Measurements from ENCODE around the gene PANK4.

PANK4 gene

DNA sequence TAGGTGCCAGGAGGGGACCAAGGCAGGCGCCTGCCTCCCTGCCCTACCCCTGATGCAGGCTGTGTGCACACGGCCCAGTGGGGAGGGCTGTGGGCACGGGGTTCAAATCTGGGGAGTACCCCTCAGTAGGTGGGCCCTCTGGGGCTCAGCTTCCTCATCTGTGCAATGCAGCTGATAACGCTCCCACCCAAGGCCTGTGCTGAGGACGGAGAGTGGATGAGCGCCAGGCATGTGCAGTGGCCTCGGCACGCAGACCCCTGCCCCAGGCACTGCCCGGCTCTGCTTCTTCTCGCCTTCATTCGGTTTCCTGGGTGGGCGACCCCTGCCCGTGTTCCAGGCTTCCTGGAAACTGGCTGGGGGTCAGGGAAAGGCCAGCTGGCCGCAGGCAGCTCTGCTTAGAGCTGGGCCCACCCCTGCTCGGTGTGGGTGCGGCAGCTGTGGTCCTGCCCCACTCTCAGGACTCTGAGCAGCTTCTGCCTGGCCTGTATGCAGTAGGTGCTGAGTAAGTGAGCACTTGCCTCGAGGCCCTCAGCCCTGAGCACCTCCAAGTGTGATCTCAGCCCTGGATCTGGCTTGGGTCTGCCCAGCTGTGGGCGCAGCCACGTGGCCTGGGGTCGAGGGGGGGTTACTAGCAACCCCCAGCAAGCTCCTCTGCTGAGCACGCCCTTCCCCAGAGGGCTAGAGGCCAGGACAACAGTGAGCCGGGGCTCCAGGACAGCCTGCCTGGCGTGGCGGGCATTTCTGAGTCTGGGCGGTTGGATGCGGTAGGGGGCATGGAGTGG is 17.9 kb upstream of the PANK4 start:
- DNase-seq = no peak

DNA sequence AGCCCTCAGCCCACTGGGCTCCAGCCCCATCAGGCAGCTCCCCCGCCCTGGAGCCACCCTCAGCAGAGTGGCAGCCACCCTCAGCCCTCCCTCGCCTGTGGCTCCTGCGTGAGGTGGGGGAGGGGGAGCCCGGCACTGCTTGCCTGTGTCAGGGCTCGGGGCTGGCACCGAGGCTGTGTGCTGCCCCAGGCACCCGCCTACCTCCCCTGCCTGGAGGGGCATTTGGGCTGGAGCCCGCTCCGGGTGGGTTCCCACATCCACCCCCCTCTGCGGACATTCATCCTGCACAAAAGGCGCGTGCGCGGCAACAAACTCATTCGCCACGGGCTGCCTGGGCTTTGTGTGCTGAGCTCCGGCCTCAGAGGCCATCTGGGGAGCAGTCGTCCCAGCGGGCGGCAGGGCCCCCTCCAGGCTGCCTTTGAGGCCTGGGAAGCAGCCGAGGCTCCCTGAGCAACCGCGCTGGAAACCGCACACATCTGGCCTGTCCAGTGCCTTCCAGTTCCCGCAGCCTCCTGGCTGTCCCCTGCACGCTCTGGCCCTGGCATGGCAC is 17.2 kb upstream of the PANK4 start:
- DNase-seq = peak; percentile 41

DNA sequence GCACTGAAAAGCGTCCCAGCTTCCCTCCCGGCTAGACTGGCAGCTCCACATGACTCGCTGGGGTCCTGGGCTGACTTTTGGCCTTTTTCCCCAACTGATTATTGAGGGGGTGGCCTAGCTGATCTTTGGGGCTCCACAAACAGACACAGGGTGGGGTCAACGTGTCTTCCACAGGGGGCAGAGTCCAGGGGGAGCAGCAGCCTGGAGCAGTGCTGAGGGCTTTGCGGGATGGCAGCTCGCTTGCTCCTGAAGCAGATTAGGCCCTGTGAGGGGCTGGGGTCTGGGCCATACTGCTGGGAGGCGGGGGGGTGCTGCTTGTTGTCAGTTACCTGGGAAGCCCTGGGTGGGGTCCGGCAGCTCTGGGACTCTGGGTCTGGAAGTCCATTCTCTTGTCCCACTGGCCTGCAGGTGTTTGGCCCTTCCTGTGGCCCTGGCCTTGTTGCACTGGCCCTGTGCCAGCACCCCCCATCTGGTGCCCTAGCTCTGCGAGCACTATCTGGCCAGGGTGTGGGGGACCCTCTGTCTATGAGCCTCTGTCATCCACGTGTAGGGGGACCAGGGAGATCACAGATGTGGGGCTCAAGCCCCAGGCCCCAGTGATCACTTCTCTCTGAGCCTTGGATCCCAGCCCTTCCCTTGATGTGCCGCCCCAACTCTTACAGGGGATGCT is 16.0 kb upstream of the PANK4 start:
- no peak for DNase-seq

DNA sequence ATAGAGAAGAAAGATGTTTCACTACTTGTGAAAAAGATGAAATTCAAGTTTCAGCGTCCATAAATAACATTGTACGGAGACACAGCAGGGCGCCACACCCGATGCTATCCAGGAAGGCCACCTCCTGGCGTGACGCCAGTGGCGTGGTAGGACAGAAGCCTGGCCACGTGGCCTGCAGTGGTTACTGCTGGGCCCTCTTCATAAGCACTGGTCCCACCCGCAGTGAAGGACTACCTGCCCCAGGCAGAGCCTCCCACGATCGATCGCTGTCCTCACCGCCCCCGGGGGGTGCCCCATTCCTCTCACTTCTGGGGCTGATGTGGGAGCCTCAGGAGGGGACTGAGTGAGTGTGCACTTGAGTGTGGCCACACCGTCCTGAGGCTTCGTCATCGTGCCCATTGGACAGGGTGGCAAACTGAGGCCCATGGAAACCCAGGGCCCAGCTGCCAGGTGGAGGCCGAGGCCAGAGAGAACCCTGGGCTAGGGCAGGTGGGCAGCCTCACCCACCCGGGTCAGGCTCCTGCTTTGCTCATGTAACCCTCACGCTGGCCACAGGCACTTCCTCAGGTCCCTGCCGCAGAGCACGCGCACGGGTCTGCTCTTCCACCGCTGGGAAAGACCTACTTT is 15.3 kb upstream of the PANK4 start:
- DNase-seq = no peak

DNA sequence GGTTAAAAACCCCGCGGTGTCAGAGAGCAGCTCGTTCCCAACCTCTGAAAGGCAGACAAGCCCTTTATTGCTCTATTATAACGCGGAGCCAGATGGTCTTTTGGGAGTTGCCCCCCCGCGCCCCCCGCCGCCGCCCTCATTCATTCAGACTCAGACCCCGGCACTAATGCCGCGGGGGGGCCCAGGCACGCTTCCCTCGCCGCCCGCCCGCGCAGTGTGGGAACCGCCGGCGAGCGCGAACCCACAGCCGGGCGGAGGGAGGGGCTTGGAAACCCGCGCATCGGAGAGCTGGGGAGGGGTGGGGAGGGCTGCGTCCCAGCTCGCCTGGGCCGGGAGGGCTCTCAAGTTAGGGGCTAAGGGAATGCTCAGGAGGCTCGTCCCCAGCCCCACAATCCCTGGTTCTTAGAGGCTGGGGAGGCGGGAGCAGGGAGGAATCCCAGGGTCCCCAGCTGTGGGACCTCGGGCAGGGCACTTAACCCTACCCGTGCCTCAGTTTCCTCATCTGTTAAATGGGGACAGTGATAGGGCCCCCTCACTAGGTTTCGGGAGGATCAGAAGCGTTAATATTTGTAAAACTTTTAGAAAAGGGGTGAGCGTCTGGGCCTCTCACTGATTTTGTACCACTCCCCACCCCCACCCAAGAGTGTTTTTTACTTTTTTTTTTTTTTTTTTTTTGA is 14.6 kb upstream of the PANK4 start:
- no peak for DNase-seq

DNA sequence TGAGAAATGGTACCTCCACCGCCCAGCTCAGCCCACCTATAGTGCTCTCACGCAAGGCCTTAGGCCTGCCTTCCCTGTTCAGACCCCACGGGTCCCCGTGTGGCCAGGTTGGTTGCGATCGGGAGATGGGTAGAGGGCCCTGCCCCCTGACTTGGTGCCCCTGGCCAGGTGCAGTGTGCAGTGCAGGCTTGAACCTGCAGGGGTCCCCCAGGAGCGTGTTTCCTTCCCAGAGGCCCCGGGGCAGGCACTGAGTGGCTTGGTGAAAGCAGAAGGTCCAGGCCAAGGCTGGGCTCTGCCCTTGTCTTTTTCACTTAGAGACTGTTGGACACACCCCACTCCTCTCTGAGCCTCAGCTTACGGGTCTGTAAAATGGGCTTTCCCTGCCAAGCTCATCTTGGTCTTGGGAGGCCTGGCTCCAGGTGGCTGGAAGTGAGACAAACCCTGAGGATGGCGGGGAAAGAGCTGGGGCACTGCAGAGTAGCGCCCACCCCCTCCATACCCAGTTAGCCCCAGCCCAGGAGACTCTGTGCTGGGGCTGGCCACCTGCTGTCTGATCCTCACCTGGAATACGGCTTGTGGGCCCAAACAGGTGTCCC is 13.0 kb upstream of the PANK4 start:
- no peak for DNase-seq

DNA sequence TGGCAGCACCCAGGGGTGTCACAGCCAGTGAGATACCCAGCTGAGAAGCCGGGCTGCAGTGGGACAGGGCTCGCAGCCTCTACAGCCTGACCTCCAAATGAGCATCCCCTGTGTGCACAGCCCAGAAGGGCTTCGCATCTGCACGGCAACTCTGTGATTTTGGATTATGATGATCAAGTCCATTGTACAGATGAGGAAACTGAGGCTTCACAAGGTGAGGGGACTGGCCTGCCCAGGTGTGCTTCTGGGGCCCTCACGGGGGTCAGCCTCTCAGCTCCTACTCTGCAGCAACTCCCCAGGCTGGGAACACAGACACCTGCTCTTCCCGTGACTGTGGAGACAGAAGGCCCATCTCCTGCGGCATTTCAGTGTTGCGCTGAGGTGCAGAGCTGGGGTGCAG is 12.5 kb upstream of the PANK4 start:
- DNase-seq = no peak

DNA sequence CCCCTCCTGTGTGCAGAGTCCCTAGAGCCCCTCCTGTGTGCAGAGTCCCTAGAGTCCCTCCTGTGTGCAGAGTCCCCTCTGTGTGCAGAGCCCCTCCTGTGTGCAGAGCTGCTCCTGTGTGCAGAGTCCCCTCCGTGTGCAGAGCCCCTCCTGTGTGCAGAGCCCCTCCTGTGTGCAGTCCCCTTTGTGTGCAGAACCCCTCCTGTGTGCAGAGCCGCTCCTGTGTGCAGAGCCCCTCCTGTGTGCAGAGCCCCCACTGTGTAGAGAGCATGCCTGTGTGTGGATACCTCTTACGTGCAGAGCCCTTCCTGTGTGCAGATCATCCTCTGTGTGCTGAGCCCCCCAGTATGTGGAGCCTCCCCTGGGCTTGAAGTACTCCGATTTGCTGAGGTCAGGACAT is 12.0 kb upstream of the PANK4 start:
- no peak for DNase-seq

DNA sequence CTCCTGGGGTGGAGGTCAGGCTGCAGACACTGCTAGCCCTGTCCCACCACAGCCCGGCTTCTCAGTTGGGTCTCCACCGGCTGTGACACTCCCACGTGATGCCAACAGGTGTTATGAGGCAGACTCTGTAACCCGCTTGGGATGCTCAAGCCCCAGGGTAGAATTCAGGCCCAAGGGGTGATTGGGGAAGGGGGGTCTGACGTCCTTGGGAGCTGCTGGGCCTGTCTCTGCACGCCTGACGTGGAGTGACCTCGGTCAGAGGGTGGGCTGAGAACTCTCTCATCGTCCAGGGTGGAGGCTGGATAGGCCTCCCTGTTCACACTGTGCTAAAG is 11.4 kb upstream of the PANK4 start:
- DNase-seq = no peak

DNA sequence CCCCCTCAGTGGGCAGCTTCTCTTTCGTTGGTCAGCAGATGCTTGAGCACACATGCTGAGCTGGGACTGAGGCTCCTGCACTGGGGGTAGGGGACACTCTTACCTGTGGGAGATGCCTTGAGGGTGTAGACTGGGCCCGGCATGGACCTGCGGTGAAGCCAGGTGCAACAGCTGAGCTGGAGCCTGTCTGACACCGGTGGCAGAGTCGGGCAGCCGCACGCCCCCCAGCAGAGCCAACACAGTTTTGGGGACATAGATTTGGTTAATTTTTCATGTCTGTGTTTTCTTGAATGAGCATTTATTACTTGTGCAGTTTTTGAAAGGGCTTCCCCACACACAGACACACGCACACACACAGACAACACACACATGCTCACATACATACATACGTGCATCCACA is 9.6 kb upstream of the PANK4 start:
- no peak for DNase-seq

DNA sequence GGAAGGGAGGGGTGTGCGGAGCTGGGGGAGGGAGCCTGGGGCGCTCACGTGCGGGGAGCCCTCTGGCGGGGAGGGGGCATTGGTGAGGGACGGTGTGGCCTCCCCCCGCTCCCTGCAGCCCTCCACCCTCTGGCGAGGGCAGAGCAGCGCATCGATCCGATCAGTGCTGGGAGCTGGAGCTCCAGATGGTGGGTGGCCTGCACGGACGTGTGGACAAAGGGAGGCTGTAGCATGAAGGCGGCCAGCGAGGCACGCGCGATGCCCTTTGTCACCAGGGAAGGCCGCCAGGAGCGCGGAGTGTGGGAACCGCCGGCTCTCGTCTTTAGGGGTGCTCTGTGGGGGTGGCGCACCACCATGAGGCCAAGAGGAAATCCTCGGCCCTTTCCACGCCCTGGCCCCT is 9.1 kb upstream of the PANK4 start:
- no peak for DNase-seq

DNA sequence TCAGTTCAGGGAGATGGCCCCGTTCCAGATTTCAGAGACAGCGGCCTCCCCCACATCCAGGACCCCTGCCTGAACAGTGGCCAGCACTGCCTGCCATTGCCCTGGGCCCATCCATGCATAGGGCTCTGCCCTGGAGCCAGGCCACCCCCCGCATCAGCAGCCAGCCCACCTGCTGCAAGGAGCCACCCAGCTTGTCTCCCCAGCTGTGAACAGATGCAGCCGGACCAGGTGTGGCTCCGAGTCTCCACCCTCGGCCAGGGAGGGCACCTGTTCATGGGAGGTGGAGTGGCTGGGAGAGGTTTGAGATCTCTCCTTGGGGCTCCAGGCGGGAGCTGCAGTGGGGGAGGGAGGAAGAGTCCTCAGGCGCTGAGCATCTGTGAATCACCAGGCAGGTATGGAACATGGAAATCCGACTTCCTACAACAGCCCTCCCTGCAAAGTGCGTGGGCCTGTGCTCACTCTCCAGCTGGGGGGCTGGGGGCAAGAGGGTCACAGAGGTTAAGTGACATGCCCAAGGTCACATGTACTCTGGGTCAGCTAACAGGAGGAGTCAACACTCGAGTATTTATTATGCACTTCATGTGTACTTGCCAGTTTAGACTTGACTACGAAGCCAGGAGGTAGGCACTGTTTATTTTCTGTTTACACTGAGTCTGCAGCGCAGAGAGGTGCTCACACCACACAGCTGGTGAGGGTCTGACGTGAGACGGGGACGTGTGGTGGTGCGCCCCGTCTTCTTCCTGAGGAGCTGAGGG is 8.5 kb upstream of the PANK4 start:
- DNase-seq = no peak

DNA sequence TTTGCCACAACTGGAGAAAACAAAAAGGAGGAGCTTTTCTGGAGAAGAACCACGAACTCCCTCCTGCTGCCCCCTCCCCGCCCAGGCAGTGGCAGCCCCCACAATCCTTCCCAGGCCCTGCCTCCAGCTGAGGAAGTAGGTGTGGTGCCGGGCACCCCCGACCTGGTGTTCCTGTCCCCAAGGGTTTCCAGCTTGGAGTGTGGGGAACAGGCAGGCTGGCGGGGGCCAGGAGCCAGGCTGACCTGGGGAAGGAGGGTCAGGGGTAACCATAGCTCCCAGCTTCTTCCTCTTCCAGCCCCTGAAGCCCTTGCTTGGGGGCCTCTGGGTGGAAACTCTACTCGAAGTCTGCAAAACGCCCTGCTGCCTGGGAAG is 7.9 kb upstream of the PANK4 start:
- no peak for DNase-seq

DNA sequence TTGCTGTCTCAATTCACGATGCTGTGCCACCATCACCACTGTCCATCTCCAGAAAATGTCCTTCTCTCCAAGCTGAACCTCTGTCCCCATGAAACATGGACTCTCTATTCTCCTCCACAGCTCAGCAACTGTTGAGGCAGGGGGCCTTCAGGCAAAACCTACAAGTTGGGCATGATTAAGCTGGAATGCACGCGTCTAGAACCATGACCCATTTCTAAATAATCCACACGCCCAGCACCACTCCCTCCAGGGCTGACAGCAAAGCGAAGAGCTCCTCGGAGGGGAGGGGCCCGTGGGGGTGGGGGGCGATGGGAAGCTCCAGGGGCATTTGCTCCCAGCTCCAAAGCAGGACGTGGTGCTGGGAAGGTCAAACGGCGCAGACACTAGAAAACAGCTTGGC is 7.0 kb upstream of the PANK4 start:
- no peak for DNase-seq

DNA sequence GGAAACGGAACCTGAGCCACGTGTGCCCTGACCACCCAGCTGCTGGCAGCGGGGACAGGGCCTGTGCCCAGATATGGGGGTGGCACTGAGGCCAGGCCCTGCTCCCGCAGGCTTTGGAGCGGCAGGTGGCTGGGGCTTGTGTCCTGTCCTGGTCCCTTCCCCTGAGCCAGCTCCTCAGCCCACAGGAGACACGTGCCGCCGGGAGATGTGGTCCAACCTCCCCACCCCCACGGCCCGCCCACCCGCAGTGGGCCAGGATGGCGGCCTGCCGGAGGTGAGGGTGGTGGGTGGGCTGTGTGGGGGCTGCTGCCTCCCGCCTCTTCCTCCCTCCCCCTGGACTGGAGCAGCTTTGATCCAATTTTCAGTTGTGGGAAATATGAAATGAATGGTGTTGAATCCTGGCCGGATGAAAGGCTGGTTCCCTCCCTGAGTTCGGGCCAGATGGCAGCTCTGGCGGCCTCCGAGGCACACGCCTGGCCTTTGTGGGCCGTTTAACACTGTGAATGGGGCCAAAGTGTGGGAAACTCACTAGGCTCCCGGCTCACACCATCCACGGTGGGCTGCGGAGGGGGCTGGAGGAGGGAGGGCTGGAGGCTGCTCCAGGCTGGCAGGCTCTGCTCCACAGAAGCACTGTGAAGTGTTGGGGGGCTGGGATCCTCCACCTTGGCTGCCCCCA is 6.2 kb upstream of the PANK4 start:
- DNase-seq = no peak

DNA sequence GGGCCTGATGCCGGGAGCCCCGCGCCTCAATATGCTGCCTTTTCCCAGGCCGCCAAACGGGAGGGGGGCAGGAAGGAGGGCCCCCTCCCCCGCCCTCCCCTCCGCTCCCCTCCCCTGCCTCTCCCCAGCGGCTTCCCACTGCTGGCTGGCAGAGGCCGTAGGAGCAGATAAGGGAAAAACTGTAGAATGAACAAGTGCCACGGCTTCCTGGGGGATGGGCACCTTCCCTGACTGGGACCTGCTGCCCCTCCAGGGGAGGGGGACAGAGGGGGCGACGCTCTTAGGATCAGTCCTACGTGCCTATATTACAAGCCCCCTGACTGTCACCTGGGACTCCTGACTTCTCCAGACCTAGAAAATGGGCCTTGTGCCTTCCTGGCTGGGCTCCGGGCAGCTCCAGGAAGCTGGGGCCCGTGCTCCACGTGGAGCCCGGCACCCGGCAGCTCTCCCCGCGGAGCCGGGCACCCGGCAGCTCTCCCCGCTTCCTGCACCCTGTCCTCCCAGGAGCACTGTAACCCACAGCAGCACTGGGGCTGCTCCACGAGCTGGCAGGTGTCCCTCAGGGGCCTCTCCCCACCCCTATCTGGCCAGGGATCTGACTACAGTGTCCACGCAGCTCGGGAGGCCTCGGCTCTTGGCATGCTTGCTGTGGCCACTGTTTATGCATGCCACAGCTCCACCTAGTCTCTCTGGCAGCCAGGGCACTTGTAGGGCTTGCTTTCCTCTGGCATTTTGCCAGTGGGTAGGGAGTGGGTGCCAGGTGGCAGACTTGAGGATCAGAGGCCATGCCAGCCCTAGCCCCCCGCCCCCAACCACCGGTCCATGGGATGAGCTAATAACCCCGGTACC is 4.3 kb upstream of the PANK4 start:
- peak; percentile 26 for DNase-seq

DNA sequence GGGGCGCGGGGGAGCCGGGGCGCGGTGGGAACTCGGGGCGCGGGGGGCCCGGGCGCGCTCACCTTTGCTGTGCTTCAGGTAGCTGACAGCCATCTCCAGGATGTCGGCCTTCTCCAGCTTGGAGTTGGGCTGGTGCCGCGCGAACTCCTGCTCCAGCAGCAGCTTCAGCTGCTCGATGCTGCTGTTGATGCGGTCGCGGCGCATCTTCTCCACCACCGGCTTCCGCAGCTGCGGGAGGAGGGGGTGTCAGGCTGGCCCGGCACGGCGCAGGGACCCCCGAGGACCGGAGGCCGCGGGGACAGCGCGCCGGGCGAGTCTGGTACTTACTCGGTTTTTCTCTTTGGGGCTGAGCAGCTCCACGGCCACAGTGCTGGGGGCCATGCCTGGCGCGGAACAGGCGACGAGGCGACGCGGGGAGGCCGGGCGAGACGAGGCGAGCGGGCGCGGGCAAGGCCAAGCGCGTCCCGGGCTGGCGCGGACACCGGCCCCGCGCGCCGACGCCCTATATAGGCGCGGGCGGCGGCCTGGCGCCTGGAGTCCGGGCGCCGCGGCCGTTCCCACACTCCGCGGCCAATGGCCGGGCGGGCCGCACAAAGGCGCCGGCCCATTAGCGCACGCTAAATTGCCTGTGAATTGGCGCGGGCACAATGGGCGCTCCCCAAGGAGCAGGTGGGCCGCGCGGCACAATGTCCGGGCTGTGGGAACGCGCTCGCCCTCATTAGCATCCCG is 3.6 kb upstream of the PANK4 start, which contains the start of gene HES5:
TSS of gene HES5 (minus strand) at position 480 of the 729 bp plus-strand sequence. CDS start at position 381, 99 bp downstream.
- DNase-seq = peak; percentile 25

DNA sequence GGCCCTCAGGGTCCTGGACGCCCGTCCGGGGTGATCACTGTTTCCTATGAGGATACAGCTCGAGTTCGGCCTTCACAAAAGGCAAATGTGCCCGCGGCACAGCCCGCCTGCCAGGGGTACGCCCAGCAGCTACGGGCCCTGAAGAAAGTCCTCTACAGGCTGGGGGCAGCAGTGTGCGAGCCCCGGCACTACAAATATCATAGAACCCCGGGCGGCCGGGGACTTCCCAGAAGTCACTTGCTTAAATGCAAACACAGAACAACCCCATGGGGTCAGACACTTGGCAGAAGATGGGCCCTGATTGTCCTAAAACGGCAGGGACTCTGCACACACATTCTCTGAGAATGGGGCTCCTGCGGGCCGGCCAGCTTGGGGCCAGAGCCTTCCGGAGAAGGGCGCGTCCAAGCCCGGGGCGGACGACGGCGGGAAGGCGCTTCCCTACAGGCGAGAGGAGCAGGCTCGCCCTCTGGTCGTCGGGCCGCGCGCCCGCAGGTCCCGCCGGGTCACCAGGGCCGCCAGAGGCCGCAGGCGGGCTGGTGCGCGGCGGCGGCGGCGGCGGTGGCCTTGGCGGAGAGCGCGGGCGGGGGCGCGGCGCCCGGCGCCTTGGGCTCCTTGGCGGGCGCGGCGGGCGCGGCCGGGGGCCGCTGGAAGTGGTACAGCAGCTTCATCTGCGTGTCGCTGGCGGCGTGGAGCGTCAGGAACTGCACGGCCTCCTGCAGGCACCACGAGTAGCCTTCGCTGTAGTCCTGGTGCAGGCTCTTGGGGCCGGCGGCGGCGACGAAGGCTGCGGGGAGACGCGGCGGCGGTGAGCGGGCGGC is 2.8 kb upstream of the PANK4 start:
- no peak for DNase-seq

DNA sequence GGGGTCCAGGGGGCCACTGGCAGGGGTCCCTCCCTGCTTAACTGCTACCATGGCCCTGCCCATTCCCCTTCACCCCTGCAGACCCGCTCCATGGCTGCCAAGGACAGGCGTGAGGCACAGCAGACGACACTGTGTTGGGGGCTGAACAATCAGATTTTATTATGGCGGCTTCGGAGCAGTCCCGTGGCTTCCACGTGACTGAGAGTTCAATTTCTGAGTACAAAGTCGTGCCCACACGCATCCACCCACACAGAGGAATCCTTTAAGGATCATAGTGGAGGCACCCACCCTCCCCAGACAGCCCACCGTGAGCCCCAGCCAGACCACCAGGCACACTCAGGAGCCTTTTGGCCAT is 2.2 kb upstream of the PANK4 start:
- DNase-seq = no peak

All from NCI-H1436 (cell line).